Fibroblast of peridontal ligament (primary cell): Measurements from ENCODE around the gene GALNTL6.
A peak's percentile ranks its signal among the peaks of the same experiment; 100 is the strongest.

ENCODE experiments used
- DNase-seq: peaks from one replicate; pipeline ENCODE4 v3.0.0-alpha.2; 2010; ENCODE audit errors: extremely low read depth

The GALNTL6 gene

GRCh38 chr4:172007889-172008288, 194.7 kb downstream of the GALNTL6 start:
- peak; percentile 8 for DNase-seq

DNA sequence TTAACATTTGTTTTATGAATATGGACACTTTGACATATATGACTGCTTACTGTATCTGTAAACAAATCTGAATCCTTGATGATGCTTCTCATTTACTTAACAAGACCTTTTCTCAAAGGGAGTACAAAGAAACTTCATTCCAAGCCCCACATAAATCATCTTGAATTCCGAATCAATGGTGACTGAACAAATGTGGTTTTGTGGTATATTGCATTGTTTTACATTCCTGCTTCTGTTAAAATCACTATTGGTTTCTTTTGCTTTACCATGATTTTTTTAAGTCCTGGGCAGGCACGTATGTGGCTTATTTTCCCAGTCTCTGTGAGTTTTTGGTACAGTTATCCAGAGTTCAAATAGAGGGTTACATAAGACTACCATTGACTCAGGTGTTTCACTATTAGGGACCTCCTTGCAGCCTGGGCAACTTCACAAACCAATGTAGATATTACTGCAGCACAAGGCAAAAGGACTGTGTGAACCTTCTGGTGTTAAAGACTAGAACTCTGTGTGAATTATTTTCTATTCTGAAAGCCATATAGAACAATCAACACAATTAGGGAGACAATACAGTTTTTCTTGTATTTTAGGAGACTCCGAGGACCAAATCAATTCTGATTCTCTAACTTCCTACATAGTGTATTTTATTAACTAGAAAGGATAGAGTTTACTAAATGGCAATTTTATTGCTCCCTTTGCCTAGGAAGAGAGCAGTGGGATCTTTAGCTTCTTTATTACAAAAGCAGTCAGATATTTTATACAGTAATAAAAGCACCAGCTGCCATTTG, 196.4 kb downstream of the GALNTL6 start:
- peak; percentile 53 for DNase-seq

DNA sequence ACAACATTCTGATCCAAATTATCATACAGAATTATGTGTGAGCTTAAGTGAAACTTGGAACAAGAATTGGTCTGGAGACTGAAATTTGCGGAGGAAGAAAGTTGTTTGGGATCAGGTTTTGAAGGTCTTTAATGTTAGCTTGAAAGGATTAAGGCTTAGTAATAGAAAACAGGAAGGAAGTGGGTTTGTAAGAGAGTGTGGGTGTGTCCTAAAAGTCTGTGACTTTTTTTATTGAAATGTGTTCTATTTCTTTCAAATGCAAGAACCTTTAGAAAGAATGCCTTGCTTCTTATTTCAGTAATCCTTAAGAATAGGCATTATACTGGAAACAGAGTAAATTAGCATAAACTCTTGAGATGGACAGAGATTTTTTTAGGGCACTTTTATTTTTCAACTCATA, 198.0 kb downstream of the GALNTL6 start:
- no peak for DNase-seq

DNA sequence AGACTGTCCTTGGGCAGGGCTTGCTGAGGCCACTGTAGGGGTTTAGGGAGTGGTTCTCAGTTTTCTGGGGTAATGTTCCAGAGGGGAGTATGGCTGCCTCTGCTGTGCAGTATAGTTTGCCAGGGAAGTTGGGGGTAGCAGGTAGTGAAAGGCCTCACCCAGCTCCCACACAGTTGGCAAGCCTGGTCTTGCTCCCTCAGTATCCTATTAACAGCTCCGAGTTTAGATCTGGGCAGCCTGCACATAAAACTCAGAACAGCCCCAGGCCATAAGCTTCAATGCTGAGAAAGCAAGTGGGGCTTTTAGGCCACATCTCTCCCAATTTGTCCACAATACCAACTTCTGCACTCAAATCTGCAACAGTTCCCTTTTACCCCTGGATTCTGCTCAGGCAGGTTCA, 205.2 kb downstream of the GALNTL6 start:
- DNase-seq, result no peak

DNA sequence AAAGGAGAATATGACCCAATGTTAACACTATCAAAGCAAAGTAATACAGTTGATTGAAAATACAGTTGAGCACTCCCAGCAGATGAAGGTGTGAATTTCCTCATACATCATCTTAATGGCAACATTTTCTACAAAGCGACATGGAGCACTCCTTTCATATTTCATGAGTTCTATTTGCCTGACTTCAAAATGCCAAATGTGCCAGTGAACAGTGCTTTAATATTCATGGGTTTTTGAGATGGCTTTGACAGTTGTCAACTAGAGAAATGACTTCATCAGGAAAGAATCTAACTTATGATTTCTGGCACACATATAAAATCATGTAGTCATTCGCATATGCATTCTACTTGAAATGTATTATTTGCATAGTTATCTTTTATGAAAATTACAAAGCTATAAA, 222.4 kb downstream of the GALNTL6 start:
- DNase-seq, result no peak

DNA sequence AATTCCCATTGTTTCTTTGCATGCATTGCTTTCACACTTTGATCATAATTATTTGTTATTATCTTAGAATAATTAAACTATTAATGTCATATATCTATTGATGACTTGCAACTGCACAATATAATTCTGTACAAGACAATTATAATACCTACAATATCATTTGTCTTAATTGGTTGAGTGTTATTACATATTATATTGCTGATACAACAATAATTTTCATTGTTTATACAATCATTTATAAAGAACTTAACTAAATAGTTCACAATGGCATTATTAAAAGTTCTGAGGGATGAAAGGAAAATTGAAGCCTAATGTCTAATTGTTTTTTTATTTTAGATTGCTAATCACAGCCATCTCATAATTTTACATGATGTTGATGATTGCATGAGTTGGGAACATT, 227.6 kb downstream of the GALNTL6 start:
- no peak for DNase-seq

GRCh38 chr4:172042714-172043114, 229.5 kb downstream of the GALNTL6 start:
- peak; percentile 5 for DNase-seq

GRCh38 chr4:172045981-172046380, 232.8 kb downstream of the GALNTL6 start:
- no peak for DNase-seq

GRCh38 chr4:172048666-172049065, 235.5 kb downstream of the GALNTL6 start:
- DNase-seq, result no peak

DNA sequence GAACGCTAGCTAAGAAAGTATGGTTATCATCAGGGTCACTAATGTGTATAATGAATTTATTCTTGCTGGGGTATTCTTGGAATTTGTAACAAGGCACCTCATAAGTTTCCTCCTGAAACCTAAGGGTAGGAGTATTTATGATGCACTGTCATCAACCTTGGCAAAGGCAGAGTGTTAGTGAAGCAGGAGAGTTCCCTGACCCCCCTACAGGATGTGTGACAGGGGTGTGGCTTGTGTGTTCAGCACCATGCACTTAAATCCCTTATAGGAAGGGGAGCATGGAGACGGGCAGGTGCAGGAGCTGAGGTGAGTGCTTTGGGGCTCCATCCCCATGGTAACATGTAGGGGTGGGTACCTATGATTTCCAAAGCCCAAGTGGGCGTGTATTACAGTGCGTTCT, 237.7 kb downstream of the GALNTL6 start:
- DNase-seq, result no peak

- no peak for DNase-seq
Measured at GRCh38 chr4:172055046-172055445, 241.8 kb downstream of the GALNTL6 start.

GRCh38 chr4:172055498-172055897, 242.3 kb downstream of the GALNTL6 start:
- DNase-seq, result no peak

DNA sequence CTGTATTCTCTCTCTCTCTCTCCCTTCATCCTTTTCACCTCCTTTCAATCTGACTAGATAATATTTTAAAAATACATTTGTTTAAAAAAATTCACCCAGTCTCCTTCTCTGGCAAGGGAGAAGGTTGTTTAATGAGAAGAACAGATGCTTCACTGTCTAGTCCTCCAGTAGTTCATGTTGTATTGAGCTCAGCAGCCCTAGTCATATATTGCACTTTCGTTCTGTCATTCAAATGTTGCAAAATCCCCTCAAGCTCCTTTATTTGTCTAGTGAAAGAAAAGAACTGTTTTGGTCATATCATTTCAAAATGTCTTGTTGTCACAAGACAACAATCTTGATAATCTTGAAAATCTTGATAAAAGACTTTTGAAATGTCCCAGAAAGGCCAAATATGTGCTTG, 248.0 kb downstream of the GALNTL6 start:
- DNase-seq, result no peak

DNA sequence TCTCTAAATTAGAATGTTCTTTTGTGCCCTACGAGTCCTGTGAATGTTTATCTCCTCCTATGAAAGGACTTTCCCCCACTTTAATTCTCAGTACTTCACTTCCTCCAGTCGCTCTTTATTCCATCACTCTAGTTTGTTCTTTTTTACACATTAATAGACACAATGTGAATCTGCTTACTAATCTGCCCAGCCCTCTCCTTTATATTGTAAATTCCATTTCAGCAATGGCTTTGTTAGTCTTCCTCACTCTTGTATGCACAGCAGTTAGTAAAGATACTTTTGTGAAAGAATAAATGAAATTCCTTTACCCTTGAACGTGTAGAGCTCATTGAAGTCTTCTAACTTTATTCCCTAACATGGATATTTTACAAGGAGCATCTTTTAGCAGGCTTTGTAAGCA, 255.3 kb downstream of the GALNTL6 start:
- no peak for DNase-seq

DNA sequence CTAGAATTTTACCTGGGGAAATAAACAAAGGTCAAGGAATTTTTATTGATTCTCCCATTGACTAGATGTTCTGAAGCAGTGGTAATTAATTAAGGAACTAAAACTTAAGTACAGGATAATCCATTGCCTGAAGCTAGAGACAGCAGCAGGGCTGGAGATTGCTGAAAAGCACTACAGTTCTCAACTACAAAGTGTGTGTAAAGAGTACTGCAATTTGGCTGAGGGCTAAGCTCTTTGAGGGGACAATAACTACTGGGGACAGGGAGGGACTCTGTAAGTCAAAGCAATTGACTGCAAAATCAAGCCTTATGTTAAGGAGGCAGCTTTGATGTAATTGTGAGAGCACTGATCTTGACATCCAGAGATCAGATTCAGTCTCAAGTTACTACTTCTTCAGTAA, 260.4 kb downstream of the GALNTL6 start:
- DNase-seq, result no peak

DNA sequence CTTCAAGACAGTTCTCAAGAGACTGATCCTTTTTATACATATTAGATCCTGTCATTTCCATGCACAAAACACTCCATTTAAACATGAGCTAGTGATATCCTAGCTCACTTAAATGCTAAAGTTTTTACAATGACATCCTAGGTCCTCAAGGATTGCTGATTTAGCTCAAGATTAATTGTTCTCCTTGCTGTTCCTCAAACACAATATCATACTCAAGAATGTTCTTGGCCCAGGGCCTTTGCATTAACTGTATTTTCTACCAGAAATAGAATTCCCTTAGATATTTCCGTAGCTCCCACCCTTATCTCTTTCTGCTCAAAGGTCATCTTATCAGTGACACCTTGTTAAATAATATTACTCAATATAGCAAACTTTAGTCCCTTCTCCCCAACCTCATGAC, 270.1 kb downstream of the GALNTL6 start:
- DNase-seq, result no peak

DNA sequence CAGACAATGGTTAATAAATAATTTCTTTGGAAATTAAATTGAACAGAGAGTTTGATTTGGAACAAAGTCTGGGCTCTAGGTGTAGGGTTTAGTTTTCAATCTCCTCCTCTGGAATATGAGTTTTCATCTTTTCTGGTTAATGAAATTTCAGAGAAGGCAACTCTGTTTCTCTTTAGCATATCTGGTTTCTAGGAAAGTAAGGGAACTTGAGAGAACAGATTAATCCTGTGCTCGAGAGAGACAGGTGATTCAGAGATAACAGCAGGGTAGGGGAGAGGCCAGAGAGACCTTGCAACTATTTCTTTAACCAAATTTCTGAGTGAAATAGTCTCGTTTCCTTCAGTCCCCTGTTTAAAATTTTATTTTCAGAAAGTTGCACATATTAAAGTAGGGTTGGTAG, 275.4 kb downstream of the GALNTL6 start:
- DNase-seq, result no peak

DNA sequence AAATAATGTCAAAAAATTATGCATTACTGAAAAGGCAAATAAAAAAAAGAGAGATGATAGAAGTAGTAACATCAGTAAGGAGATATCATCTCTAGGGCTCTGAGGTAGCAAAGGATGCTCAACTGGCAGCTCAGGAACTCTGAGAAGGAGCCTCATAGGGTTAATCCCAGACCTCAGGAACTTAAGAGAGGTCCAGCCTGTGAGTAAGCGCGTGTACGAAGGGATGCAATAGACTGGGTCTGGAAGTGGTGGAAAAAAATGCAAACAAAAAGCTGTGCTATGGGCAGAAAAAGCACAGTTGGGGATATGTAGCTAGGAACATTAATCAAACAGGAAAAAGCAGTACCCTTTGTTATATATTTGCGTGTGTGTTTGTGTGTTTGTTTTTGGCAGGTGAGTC, 282.0 kb downstream of the GALNTL6 start:
- DNase-seq, result peak; percentile 58

- DNase-seq, result peak; percentile 92
Measured at GRCh38 chr4:172096786-172097185, 283.6 kb downstream of the GALNTL6 start.

DNA sequence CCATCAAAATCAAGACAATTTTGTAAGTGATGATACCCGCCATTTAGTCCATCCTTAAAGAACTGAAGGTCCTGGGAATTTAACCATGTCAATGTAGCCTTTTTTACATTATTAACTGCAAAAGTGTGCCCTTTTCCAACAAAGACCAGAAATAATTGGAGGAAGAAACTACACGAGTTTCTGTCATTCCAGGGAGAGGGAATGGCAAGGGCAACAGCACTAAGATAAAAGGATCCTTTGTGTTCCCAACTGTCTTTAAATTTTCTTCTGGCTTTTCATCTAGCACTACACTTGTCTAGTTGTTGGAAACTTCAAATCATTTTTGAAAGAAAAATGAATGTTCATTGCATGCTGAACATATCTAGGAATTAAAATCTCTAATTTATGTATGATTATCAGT, 286.2 kb downstream of the GALNTL6 start:
- DNase-seq, result no peak

DNA sequence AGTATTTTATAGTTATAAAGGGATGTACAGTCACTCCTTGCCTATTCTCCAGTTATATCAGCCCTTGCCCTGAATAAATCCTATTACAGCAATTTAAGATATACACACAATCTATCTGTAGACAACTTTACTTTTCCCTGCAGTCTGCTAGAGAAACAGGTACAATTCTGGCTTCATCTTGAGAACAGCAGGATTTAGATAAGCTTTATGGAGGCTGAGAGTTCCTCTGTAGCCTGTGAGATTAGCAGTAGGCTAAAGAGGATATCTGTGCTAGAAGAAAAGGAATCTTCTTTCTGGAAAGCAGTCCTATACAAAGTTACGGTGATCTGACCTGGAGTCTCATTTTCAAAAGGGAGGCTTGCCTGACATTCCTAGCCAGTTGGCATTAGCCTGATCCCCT, 290.3 kb downstream of the GALNTL6 start:
- DNase-seq, result no peak

- DNase-seq, result no peak
Measured at GRCh38 chr4:172104539-172104938, 291.3 kb downstream of the GALNTL6 start.

DNA sequence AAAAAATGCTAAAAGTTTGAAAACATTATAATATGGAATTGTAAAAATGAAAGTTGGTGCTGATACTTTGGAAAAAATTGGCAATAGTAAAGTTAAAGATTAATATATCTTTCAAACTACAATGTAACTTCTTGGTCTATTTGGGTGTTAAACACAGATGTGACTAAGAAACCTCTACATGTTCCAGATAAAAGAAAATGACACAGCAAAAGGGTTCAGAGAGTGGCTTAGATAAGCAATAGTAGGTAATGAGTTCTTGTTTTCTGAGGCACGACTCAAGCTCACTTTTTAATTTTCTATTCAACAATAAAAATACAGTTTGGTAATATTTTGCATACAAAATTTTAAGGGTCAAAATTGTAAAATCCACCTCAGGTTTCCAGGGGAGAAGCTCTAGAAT, 292.7 kb downstream of the GALNTL6 start:
- DNase-seq, result no peak

- no peak for DNase-seq
Measured at GRCh38 chr4:172109466-172109865, 296.3 kb downstream of the GALNTL6 start.
